ENCODE data around the gene SPX. TPM values are rescaled to one million over a fixed set of nuclear protein-coding genes. Genes with fewer than 3 reads are reported as not detected.
A peak's percentile ranks its signal among the peaks of the same experiment; 100 is the strongest.

The SPX gene
- total RNA-seq, 1 donor from 2014 or later, result 4.0 TPM

DNA sequence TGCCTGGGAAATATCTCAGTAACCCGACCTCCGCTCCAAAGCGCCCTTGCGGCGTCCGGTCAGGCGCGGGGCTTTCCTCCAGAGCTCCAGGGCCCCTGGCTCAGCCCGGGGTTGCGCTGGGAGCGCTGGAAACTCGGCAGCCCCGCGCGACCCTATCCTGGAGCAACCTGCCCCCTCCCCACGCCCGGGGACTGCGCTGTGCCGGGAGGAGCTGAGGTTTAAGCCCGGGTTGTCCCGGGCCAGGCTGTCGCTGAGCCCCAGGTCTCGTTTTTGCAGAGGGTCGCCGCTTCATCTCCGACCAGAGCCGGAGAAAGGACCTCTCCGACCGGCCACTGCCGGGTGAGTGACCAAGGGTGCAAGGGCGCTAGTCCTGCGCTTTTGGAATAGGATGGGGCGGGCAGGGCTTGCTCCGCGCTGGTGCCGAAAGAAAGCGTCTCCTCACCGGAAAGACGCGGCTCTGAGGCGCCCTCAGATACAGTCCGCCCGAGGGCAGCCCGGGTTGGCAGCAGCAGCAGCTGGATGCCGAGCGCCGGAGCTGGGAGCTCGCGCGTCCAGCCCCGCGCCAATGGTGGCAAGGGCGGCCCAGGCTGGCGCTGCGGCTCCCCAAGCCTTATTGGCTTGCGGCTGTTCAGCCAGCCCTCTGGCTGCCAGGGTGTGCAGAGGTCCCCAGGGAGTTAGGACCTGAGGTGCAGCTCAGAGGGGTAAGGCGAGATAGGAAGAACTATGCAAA, 1.5 kb downstream of the SPX start:
- DNase-seq (ENCODE audit: low spot score), result peak; percentile 86
- Histone ChIP-seq H3K9me3 (ENCODE audit: low read depth) (no peaks in the 10 kb centered on the region), H3K9ac (no peak overlapping the region), H3K27me3 (peaks cover 75% of the 10 kb centered on the region), H3K4me1 (peaks cover 3% of the 10 kb centered on the region), H3K36me3 (no peaks in the 10 kb centered on the region), H3K27ac (no peak overlapping the region), H3K4me2 (peak overlapping the region; percentile 86), H3F3A (ENCODE audit: low read depth) (peaks cover 6% of the 10 kb centered on the region), H3K79me2 (ENCODE audit: low read depth) (no peaks in the 10 kb centered on the region), H2AFZ (replicated peaks) (peak overlapping the region; percentile 98), H4K20me1 (ENCODE audit: low read depth) (no peaks in the 10 kb centered on the region), H3K4me3 (peak overlapping the region; percentile 67)
- Mint-ChIP-seq H3K4me1 (peaks cover 5% of the 10 kb centered on the region), H3K9me3 (no peaks in the 10 kb centered on the region), H3K36me3 (no peaks in the 10 kb centered on the region), H3K27ac (no peak overlapping the region), H3K4me3 (peak overlapping the region; percentile 86), H3K27me3 (ENCODE audit: insufficient read depth, low read depth) (peaks cover 3% of the 10 kb centered on the region)
- TF ChIP-seq EZH2 (IDR thresholded peaks at IDR 0.05), result peak; percentile 58
- TF ChIP-seq, protein P1, sequence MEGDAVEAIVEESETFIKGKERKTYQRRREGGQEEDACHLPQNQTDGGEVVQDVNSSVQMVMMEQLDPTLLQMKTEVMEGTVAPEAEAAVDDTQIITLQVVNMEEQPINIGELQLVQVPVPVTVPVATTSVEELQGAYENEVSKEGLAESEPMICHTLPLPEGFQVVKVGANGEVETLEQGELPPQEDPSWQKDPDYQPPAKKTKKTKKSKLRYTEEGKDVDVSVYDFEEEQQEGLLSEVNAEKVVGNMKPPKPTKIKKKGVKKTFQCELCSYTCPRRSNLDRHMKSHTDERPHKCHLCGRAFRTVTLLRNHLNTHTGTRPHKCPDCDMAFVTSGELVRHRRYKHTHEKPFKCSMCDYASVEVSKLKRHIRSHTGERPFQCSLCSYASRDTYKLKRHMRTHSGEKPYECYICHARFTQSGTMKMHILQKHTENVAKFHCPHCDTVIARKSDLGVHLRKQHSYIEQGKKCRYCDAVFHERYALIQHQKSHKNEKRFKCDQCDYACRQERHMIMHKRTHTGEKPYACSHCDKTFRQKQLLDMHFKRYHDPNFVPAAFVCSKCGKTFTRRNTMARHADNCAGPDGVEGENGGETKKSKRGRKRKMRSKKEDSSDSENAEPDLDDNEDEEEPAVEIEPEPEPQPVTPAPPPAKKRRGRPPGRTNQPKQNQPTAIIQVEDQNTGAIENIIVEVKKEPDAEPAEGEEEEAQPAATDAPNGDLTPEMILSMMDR (IDR thresholded peaks at IDR 0.05), result no peak

DNA sequence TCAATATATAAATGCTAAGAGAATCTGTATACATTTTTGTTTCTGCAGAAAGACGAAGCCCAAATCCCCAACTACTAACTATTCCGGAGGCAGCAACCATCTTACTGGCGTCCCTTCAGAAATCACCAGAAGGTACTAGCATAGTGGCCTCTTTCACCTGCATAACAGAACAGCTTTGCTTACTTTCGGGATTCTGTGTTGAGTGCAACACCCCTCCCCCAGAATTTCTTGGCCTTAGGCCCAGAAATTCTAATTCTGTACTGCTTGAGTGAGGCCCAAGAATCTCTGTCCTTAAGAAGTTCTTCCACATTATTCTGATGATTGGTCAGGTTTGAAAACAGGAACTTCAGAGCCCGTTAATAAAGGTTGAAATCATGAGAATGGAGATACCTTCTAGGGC, 2.9 kb downstream of the SPX start:
- no peaks in the 10 kb centered on the region for H3K36me3 Mint-ChIP-seq
- Histone ChIP-seq H3K79me2 (ENCODE audit: low read depth) (no peaks in the 10 kb centered on the region), H3K4me3 (no peak overlapping the region), H3K36me3 (no peaks in the 10 kb centered on the region), H3K9ac (no peak overlapping the region), H3F3A (ENCODE audit: low read depth) (peaks cover 6% of the 10 kb centered on the region), H4K20me1 (ENCODE audit: low read depth) (no peaks in the 10 kb centered on the region), H3K27ac (no peak overlapping the region), H3K4me1 (peaks cover 3% of the 10 kb centered on the region), H3K4me2 (no peak overlapping the region), H2AFZ (replicated peaks) (no peak overlapping the region), H3K27me3 (peaks cover 75% of the 10 kb centered on the region), H3K9me3 (ENCODE audit: low read depth) (no peaks in the 10 kb centered on the region)
- peaks cover 5% of the 10 kb centered on the region for H3K4me1 Mint-ChIP-seq
- H3K9me3 Mint-ChIP-seq, result no peaks in the 10 kb centered on the region
- H3K27ac Mint-ChIP-seq, result no peak overlapping the region
- H3K4me3 Mint-ChIP-seq, result no peak overlapping the region
- TF ChIP-seq EZH2phosphoT487 (IDR thresholded peaks at IDR 0.05) (no peak), EZH2 (IDR thresholded peaks at IDR 0.05) (no peak)
- TF ChIP-seq, protein P1 (IDR thresholded peaks at IDR 0.05), result no peak
- peaks cover 3% of the 10 kb centered on the region for H3K27me3 Mint-ChIP-seq (ENCODE audit: insufficient read depth, low read depth)
- DNase-seq (ENCODE audit: low spot score), result no peak

DNA sequence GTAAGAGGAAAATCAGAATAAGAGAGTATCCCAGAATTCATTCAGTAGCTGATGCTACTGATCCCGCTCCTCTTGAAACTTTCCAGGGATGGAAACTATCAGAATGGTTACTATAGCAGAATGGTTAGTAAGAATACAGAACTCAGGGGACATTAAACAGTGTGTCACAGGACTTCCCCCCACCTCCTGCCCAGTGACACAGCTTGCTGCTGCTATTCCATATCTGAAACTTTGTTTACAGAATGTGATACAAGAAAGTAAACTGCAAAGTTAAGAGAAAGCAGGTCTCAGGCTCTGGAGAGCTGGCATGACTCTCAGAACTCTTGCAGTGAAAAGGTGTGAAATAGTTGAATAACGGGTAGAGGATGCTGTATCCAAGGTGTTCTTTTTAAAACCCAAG, 3.4 kb downstream of the SPX start:
- Histone ChIP-seq H3K9ac (no peak overlapping the region), H3K36me3 (no peaks in the 10 kb centered on the region), H3F3A (ENCODE audit: low read depth) (peaks cover 6% of the 10 kb centered on the region), H3K4me1 (peaks cover 3% of the 10 kb centered on the region), H3K4me2 (no peak overlapping the region), H2AFZ (replicated peaks) (no peak overlapping the region), H3K79me2 (ENCODE audit: low read depth) (no peaks in the 10 kb centered on the region), H4K20me1 (ENCODE audit: low read depth) (no peaks in the 10 kb centered on the region), H3K9me3 (ENCODE audit: low read depth) (no peaks in the 10 kb centered on the region), H3K4me3 (no peak overlapping the region), H3K27ac (no peak overlapping the region), H3K27me3 (peaks cover 75% of the 10 kb centered on the region)
- Mint-ChIP-seq H3K27ac (no peak overlapping the region), H3K4me1 (peaks cover 5% of the 10 kb centered on the region), H3K27me3 (ENCODE audit: insufficient read depth, low read depth) (peaks cover 6% of the 10 kb centered on the region), H3K36me3 (no peaks in the 10 kb centered on the region), H3K9me3 (no peaks in the 10 kb centered on the region), H3K4me3 (no peak overlapping the region)
- TF ChIP-seq EZH2 (IDR thresholded peaks at IDR 0.05), result no peak
- no peak for TF ChIP-seq EZH2phosphoT487 (IDR thresholded peaks at IDR 0.05)
- TF ChIP-seq, protein P1 (IDR thresholded peaks at IDR 0.05), result no peak
- no peak for DNase-seq (ENCODE audit: low spot score)

Measured in neural progenitor cell (in vitro differentiated cells).